Thyroid gland (tissue), 4 donors: Measurements from ENCODE around the gene PKNOX2.

Source experiments
- CTCF ChIP-seq, 6 experiments: fragments of 200-600 bp in 3 of 6; fragments of 450-650 bp in 3 of 6; sonication (generic) in 3 of 6; IDR thresholded peaks; one replicate each; pipeline ENCODE4 v1.5.1; 2016 to 2019; ENCODE audit warnings: antibody characterized with exemption in 6 of 6, mild to moderate bottlenecking in 2 of 6, inconsistent platforms in 1 of 6, moderate library complexity in 1 of 6
- POLR2A ChIP-seq, 2 donors: fragments of 450-650 bp; IDR thresholded peaks; one replicate each; pipeline ENCODE4 v1.6.1; 2017; ENCODE audit warnings: antibody characterized with exemption in 2 of 2, mild to moderate bottlenecking in 2 of 2, moderate library complexity in 1 of 2

- TF ChIP-seq CTCF (IDR thresholded peaks at IDR 0.05) (no peak), POLR2A (IDR thresholded peaks at IDR 0.05) (no peak)
Measured at GRCh38 chr11:125117429-125117828, 47.1 kb upstream of the PKNOX2 start.
